GM18508 (cell line): ENCODE measurements around the gene ABCC12.
"Not testable (repeated sequence)": the region's sequence is repeated elsewhere in the genome, so short reads cannot be mapped to it uniquely, and the experiment has no call there.

Source experiments
- ATAC-seq: cut with Tn5 transposase; IDR thresholded peaks from one replicate; pipeline ENCODE4 v1.9.1; 2021; ENCODE audit warnings: moderate number of reproducible peaks; ENCODE audit not compliant: insufficient read depth, unreplicated experiment

Gene ABCC12

DNA sequence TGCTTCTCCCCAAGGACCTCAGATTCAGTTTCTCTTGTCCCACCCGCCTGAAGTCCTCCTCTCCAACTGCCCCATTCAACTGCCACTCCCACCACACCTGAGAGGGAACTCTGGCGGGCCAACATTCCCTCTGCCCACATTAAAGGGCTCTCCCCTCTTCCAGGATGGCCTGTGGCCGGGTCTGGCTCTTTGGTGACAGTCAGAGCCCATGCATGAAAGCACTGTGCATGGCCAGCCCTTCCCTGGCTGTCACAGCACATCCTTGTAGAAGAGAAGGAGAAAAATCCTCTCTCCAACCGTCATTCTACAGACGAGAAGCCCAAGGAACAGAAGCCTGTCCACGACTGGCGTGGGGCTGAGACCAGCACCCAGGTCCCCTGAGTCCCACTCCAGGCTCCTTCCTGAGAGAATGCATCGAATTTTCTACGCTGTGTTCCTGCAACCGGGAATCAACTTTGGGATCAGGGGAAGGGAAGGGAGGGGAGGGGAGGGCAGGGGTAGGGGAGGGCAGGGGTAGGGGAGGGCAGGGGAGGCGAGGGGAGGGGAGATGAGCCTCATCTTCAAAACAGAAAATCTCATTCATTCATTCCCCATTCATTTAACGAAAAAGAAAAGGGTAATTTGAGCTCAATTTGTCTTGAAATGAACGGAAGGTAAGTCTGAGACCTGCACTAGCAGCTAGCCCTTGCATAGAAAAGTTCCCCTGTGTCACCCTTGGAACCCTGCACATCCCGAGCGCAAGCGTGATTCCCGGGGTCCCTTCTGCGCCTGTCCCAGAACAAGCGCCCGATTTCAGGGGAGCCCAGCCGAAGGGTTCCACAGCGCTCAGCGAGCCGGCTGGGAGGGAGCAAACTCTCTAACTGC, at the start of gene ABCC12:
TSS of gene ABCC12 (minus strand) at position 68 of the 864 bp plus-strand sequence. CDS start 9,569 bp downstream, outside the sequence.
- no peak for ATAC-seq

DNA sequence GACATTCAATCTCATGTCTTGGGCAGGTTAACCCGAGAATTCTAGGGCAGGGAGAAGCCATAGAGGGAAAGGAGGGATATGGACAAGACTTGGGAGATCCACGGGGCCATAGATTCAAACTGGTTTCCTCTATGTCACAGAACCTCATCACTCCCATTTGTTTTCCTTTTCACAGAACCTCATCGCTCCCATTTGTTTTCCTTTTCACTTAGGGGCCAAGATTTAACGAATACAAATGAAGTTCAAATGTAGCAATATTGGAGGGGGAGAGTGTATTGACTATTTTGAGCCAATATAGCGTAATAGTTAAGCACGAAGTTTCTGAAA, 49.0 kb upstream of the ABCC12 start:
- ATAC-seq, result no peak

DNA sequence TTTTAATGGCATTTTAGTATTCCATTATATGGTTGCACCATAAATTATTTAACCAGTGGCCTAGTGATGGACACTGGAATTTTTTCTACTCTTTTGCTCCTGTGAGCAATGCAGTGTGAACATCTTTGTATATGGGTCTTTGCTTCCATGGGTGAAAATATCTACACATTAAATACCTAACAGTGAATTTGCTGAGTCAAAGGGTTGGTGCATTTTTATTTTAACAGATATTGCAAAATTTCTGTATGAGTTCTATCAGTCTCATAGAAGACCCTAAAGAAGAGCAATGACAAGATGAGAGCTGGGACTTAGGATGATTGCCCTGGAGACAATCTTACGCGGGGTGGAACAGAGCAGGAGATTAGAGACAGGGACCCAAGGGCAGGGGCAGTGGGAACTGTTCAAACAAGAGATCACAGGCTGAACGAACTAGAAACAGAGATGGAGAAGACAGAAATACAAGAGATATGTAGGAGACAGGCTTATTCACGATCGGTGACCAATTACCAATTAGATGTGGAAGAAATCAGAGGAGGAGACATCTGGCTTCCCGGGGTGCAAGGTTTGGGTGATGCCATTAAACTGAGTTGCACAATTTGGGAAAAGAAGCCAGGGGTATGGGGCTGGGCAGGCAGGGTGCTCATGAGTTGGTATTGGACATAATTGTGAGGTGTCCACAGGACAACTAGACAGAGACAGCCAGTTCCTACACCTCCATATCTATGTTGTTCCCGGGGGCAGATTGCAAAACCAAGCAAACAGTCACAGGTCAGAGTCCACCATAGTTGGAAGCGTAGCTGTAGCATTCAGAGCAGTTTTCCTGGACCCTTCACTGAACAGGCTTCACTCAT, 48.4 kb upstream of the ABCC12 start:
- ATAC-seq, result no peak

DNA sequence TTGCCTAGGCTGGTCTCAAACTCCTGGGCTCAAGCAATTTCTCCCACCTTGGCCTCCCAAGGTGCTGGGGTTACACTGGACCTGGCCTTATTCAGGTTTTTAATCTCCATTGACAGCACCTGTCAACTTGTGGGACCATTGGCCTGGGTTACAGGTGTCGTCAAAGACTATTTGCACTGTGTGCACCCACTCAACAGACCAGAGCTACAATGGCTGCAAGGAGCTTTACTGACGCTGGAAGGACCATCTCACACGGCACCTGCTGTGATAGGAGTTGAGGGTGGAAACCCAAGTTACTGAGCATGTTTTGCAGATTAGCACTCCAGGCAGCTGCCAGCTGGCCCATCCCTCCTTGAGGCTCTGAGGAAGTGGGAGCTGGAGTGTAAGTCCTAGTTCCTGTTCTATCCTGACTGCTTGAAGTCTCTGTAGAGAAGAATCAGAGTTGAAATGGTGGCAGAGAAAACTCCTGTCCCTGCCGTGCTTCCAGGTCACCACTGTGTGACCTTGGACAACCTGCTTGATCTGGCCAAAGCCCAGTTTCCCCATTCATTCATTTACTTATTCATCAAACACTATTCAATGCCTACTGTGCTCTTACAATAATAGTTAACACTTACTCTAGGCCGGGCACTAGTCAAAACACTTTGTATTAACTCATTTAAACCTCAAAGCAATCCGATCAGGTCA, 45.9 kb upstream of the ABCC12 start:
- no peak for ATAC-seq

DNA sequence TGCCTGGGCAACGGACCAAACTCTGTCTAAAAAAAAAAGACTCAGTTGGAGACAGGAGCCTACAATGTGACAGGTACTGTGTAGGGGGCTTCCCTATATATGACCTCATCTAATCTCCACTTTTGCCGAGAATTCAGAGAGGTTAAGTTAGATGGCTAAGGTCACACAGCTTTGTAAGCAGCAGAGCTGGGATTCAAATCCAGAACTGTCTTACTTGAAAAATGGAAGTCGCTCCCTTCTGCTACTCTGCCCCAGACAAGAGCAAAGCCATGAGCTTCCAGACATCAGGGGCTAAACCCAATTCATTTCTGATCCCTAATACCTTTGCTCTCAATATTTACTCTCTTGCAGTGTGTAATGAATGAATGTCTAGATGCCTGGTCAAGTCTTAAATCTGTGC, 41.5 kb upstream of the ABCC12 start:
- no peak for ATAC-seq

DNA sequence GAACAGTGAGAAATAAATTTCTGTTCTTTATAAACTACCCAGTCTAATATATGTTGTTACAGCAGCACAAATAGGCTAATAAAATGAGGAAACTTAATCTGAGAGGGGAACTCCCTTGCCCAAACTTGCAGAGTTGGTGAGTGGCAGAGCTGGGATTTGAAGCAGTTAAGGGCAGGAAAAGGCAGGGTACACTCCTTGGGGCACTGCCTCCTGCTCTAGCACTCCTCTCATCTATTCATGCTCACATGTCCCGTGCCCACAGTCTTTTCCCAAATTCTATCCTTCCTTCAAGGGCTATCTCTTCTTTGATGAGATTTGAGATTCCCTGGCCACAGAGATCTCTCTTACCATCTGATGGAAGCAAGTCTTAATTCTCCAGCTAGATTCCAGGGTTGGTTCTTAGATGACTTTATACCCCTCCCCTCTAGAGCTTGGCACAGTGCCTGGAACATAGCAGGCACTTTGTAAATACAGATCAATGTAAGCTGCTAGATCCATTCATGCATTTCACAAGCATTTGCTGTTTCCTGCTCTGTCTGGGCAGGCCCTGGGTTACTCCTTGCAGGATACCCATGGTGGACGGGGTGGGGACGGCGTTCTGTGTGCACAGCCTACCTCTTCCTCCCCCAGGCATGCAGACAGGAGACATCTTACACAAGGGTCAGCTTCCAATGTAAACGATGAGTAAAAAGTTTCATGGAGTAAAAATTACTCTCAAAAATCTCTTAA, 39.2 kb upstream of the ABCC12 start:
- ATAC-seq, result no peak

DNA sequence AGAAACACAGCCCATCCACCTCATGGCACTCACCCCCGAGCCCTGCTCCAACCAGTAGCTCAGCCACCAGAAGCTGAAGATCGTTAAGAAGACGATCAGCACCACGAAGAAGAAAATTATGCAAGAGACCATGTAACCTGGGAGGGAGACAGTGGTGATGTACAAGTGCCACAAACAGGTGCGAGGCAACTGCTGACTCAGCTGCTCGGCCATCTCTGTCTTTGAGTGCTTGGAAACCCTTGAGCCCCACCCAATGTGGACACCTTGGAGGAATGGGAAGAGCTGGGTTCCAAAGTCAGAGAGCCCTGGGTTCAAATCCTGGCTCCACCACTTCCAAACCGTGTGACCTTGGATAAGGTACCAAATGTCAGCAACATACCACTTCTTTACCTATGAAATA, 38.1 kb upstream of the ABCC12 start:
- ATAC-seq, result no peak

DNA sequence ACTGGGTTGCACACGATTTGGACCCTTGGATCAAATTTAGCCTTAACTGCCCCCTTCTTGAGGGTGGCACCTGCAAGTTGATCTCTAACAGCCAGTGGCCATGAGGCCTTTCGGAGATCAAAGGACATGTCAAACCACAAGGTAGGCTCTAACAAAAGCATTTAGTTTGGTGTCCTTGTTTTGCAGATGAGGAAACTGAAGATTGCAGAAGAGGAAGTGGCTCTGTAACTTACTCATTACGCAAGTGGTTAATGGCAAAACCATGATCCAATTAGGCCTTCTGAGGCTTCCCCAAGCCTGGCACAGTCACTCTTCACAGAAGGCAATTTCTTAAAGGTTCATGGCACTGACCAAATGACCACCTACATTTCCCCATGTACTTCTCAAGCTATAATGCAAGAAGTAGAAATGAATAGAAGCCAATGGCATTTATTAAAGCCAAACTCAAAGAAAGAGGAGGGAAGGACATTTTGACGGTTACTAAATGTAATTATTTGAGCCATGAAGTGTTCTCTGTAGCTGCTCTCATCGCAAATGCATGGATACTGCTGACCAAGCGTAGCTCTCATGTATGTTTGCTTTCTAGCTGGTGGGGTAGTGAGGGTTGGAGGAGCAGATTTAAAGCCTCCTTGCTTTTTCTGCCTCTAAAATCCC, 32.8 kb upstream of the ABCC12 start:
- ATAC-seq, result peak; percentile 88

DNA sequence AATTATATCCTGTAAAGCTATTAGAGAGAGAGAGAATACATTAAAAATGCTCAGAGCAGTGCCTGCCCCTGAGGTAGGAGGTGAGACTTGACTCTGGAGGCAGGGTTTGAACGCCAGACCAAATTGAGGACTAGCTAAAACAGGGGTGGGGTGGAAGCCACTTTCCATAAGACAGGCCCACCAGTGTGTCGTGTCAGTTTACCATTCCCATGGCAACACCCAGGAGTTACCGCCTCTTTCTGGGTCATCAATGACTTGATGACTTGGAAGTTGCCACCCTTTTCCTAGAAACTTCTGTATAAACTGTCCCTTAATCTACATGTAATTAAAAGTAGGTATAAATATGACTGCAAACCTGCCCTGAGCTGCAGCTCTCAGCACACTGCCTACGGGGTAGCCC, 32.0 kb upstream of the ABCC12 start:
- no peak for ATAC-seq

DNA sequence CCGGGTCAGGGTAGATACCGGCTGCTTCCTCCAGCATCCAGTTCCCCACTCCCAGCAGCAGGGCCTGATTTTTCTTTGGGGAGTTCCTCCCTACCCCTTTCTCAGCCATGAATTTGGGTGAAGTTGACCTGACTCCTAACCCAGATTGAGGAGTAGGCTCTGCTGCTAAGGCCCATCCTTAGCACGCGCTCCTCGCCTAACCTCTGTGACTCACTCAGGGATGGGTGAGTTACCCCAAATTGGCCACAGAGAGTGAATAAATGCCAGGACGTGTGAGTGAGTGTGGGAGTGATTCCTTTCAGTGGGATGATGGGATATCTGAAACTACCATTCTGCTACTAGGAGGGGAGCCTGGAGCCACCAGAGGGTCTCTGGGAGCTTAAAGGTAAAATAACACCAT, 28.9 kb upstream of the ABCC12 start:
- ATAC-seq, result no peak

DNA sequence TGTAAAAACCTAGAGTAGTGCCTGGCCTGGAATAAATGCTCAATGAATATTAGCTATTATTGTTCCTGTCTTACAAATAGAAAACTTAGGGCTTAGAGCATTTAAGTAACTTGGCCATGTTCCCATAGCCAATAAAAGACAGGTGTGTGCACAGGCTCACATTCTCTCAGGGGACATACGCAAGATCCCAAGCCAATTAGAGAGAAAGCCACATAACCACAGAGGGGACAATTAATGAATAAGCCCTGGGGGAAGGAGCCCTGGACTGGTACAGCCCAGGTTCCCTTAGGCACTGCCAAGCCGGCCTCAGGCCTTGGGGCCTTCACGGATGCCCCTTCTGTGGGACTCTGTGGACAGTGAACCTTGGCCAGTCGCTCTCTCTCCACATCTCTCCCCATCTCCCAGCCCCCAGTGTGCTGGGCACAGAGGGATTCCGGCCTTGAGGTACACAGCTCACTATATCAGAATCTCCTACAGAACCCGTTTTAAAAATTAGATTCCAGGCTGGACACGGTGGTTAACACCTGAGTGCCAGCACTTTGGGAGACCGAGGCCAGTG, 27.3 kb upstream of the ABCC12 start:
- ATAC-seq, result no peak

DNA sequence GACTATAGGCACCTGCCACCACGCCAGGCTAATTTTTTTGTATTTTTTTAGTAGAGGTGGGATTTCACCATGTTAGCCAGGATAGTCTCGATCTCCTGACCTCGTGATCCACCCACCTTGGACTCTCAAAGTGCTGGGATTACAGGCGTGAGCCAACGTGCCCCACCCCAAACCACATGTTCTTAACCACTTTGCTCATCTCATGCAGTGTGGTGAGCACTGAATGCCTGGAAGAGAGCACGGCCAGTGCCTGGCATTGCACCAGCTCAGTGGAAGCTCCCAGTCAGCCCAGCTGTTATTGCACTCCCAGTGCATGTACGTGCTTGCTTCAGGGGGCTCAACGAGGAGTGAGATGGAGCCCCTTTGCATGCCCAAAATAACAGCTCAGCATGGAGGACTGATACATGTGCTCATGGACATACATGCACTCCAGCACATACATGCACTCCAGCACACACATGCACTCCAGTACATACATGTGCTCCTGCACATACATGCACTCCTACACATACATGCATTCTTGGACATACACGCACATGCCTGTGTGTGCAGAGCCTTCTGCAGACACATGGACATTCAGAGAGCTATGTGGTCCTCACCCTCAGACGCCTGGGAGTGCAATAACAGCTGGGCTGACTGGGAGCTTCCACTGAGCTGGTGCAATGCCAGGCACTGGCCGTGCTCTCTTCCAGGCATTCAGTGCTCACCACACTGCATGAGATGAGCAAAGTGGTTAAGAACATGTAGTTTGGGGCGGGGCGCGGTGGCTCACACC, 26.1 kb upstream of the ABCC12 start:
- not testable (repeated sequence) for ATAC-seq

DNA sequence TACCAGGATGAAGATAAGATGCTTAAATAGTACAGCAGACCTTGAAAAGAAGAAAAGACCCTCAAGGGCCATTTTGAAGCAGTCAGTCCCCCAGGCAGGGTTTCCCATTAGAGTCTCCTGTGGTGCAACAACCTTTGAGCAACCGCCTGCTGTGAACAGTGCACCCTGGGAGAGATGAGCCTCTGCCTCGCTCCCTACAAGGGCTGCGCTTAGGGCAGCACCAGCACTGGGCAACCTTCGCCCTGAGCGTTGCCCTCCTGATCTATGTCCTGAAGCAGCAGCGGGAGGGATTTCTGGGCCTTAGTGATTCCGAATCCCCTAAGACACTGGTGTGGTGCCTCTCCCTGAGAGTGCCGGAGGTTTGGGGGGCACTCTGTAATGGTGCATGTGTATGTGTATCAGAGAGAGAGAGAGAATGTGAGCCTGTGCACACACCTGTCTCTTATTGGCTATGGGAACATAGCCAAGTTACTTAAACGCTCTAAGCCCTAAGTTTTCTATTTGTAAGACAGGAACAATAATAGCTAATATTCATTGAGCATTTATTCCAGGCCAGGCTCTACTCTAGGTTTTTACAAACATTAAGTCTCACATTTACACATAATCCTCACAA, 25.2 kb upstream of the ABCC12 start:
- no peak for ATAC-seq

DNA sequence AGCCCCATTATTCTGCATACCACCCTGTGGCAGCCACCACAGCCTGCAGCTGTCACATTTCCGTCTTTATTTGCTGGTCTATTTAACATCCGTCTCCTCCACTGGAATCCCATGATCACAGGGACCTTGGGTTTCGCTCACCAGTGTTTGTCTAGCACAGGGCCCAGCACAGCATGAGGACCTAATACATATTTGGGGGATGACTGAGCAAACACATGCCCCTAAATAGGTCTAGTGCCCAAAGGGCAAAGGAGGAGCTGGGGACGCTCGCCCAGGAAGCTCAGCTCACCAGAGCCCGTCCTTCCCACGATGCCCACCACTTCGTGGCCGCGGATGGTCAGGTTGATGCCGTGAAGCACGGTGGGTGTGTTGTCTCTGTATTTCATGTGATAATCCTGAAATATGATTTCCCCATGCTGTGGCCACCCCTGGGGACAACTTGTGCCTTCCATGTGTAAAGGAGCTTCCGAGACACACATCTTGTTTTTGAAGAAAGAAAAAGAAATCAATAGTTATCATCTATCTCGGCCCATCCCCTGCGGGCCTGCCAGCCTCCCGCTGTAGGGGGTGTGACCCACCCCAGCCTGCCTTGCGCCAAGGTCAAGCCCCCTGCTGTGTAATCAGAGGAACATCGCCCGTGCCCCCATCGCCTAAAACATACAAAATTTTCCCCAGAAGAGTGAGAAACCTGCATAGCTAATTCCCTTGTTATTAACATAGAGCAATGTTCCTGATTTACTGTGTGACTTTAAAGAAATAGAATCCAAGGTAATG, 21.0 kb upstream of the ABCC12 start:
- no peak for ATAC-seq

DNA sequence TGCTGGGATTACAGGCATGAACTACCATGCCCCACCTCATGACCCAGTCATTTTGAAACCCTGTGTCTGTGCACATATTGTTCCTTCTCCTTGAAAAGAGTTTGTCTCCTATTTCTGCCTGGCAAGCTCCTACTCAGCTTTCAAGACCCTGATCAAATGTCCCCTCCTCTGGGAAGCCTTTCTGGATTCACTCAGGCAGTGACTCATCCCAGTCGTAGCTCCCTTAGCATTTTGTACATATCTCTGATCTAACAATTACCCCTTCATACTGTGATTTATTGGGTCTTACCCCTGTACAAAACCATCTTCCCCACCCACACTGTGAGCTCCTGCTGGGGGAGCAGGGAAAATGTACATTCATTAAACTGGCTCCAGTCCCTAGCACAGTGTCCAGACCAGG, 18.1 kb upstream of the ABCC12 start:
- ATAC-seq, result no peak

DNA sequence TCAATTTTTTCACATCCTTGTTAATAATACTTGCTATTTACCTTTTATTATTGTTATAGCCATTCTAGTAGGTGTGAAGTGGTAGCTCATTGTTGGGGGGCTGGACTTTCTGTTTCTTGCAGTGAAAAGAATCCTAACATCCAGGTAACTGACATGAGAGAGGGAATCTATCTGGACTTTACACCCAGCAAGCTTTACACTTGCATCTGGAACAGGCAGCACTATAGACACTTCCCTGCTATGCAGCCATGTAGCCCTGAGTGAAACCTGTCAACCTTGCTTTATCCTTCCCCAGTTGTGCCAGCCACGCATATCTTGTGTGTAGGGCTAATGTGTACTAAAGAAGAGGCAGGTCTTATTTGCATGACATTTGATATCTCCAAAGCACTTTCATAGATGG, 16.9 kb upstream of the ABCC12 start:
- no peak for ATAC-seq

DNA sequence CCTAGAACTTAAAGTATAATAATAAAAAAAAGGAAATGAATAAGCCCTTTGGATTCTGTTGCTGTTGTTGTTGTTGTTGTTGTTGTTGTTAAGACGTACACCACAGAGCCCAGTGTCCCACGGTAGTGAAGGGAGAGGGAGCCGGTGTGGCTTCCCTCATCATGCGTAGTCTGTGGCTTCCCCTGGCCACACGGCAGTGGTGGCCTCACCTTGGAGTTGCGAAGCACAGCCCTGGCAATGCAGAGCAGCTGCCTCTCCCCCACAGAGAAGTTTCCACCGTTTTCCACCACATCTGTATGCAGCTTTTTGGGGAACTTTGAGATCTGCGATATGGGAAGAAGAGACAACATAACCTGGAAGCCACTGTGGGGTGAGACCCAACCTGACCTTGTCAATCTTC, 14.1 kb upstream of the ABCC12 start:
- ATAC-seq, result no peak

DNA sequence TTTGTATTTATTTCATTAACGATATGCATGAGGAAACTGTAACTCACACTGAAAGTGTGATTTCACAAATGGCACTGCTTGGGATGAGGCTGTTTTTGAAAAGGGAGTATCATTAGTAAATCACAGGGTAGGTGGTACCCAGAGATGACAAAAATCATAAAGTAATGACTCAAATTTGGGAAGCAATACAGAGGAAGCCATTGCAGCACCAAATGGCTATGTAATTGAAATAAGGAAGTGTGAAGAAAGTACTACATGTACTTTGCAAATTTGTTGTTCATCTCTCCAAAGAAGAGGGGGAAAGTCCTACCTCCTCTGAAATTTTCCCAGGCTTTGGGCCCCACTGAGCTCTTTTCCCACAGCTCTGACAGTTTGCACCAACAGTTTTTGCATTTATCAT, 12.3 kb upstream of the ABCC12 start:
- no peak for ATAC-seq
